Prostate gland (tissue), 2 donors: ENCODE measurements around the gene FOXP1. TPM values are rescaled to one million over a fixed set of nuclear protein-coding genes. Genes with fewer than 3 reads are reported as not detected.

Experiments
- DNase-seq: peaks from one replicate; pipeline ENCODE4 v3.0.0-alpha.2; 2019; ENCODE audit warnings: low spot score
- H3K27ac ChIP-seq, 2 donors: fragments of 200-600 bp; sonication (generic); 2 replicates each; pipeline ENCODE4 v1.5.1; 2017 to 2019
- H3K27me3 ChIP-seq: fragments of 200-600 bp; sonication (generic); replicated peaks from 2 replicates; pipeline ENCODE4 v1.5.1; 2019; ENCODE audit not compliant: insufficient read depth
- H3K36me3 ChIP-seq, 2 donors: fragments of 200-600 bp; sonication (generic); 1 replicate in 1 of 2; 2 replicates in 1 of 2; pipeline versions ENCODE4 v1.5.1 to v1.8.1; 2017 to 2019
- H3K4me1 ChIP-seq: fragments of 200-600 bp; sonication (generic); replicated peaks from 2 replicates; pipeline ENCODE4 v1.5.1; 2019
- H3K4me3 ChIP-seq, 2 donors: fragments of 200-600 bp; sonication (generic); 2 replicates each; pipeline ENCODE4 v1.5.1; 2017 to 2019
- H3K9me3 ChIP-seq: fragments of 200-600 bp; sonication (generic); 2 replicates; pipeline ENCODE4 v1.5.1; 2017
- CTCF ChIP-seq, 4 experiments: fragments of 200-600 bp in 2 of 4; fragments of 450-650 bp in 2 of 4; sonication (generic) in 2 of 4; IDR thresholded peaks; 1 replicate in 3 of 4; 2 replicates in 1 of 4; pipeline ENCODE4 v1.5.1; 2016 to 2019; ENCODE audit warnings: antibody characterized with exemption in 4 of 4, mild to moderate bottlenecking in 2 of 4, moderate library complexity in 2 of 4
- POLR2A ChIP-seq: fragments of 450-650 bp; IDR thresholded peaks from one replicate; pipeline ENCODE4 v1.6.1; 2016; ENCODE audit warnings: antibody characterized with exemption, mild to moderate bottlenecking
- POLR2AphosphoS5 ChIP-seq: sonication (generic); formaldehyde crosslinking; IDR thresholded peaks from one replicate; pipeline ENCODE4 v1.6.1; 2017; ENCODE audit warnings: antibody characterized with exemption
- WGBS: methylation state at CpG from one replicate; pipeline ENCODE4 v1.1.5; 2018; 5-methylcytosine and 5-hydroxymethylcytosine counted together
- intact Hi-C: fragments of 100-400 bp; cut with DNase I; formaldehyde crosslinking; loops from one replicate; pipeline ENCODE4 v1.14.2; 2022
- total RNA-seq, 2 donors: library from RNA; depleted of rRNA; stranded (reverse); fragments of >200 nt; gene quantifications; one replicate each; pipeline ENCODE4 v1.1.0, GENCODE V29; 2016

Gene FOXP1
- total RNA-seq, 2 donors from 2014 or later = 133 to 156 TPM

GRCh38 chr3:71244153-71244825, 339.2 kb downstream of the FOXP1 start:
- DNase-seq = no peak
- no peaks in the 10 kb centered on the region for H3K4me1 ChIP-seq
- TF ChIP-seq POLR2A (no peak), POLR2AphosphoS5 (no peak), CTCF (IDR thresholded peaks at IDR 0.05) (no peak)
- no peaks in the 10 kb centered on the region for H3K27me3 ChIP-seq
- H3K9me3 ChIP-seq = no peaks in the 10 kb centered on the region
- H3K4me3 ChIP-seq = no peak overlapping the region
- intact Hi-C loops = no loop called here
- 63% methylated on average over 9 of the region's 9 CpGs for WGBS
- peak overlapping the region; percentile 7 to 32 for H3K27ac ChIP-seq
- no peaks in the 10 kb centered on the region for H3K36me3 ChIP-seq

- no peaks in the 10 kb centered on the region for H3K9me3 ChIP-seq
- intact Hi-C loops = no loop called here
- WGBS = 69% methylated on average over 8 of the region's 8 CpGs
- no peaks in the 10 kb centered on the region for H3K4me1 ChIP-seq
- H3K36me3 ChIP-seq = no peaks in the 10 kb centered on the region
- H3K27me3 ChIP-seq = no peaks in the 10 kb centered on the region
- TF ChIP-seq POLR2A (no peak), POLR2AphosphoS5 (no peak), CTCF (IDR thresholded peaks at IDR 0.05) (no peak)
- no peak overlapping the region for H3K4me3 ChIP-seq
- DNase-seq = no peak
- no peak overlapping the region for H3K27ac ChIP-seq
Measured at GRCh38 chr3:71243229-71243628, 340.3 kb downstream of the FOXP1 start.

- WGBS = 46% methylated on average over 8 of the region's 8 CpGs
- Histone ChIP-seq H3K36me3 (no peaks in the 10 kb centered on the region), H3K27me3 (no peaks in the 10 kb centered on the region), H3K4me3 (no peak overlapping the region), H3K4me1 (no peaks in the 10 kb centered on the region), H3K9me3 (no peaks in the 10 kb centered on the region), H3K27ac (no peak overlapping the region)
- DNase-seq = no peak
- intact Hi-C loops = no loop called here
- TF ChIP-seq POLR2A (no peak), CTCF (IDR thresholded peaks at IDR 0.05) (no peak), POLR2AphosphoS5 (no peak)
Measured at GRCh38 chr3:71241981-71242560, 341.5 kb downstream of the FOXP1 start.

GRCh38 chr3:71241246-71241901, 342.2 kb downstream of the FOXP1 start:
- no peaks in the 10 kb centered on the region for H3K4me1 ChIP-seq
- no peaks in the 10 kb centered on the region for H3K36me3 ChIP-seq
- TF ChIP-seq CTCF (IDR thresholded peaks at IDR 0.05) (no peak), POLR2AphosphoS5 (no peak), POLR2A (no peak)
- WGBS = 67% methylated on average over 8 of the region's 8 CpGs
- no peaks in the 10 kb centered on the region for H3K27me3 ChIP-seq
- DNase-seq = no peak
- no peak overlapping the region for H3K27ac ChIP-seq
- H3K4me3 ChIP-seq = no peak overlapping the region
- no peaks in the 10 kb centered on the region for H3K9me3 ChIP-seq
- intact Hi-C loops = no loop called here

- no peaks in the 10 kb centered on the region for H3K9me3 ChIP-seq
- no peak for DNase-seq
- no peaks in the 10 kb centered on the region for H3K27me3 ChIP-seq
- intact Hi-C loops = no loop called here
- H3K4me3 ChIP-seq = no peak overlapping the region
- WGBS = 87% methylated on average over 8 of the region's 8 CpGs
- H3K4me1 ChIP-seq = no peaks in the 10 kb centered on the region
- no peak overlapping the region for H3K27ac ChIP-seq
- TF ChIP-seq CTCF (IDR thresholded peaks at IDR 0.05) = no peak
- no peak for TF ChIP-seq POLR2AphosphoS5
- TF ChIP-seq POLR2A = no peak
- H3K36me3 ChIP-seq = no peaks in the 10 kb centered on the region
Measured at GRCh38 chr3:71240034-71240433, 343.5 kb downstream of the FOXP1 start.
